HG03103 (cell line): ENCODE measurements around the gene SPATA20.

Experiments
- ATAC-seq: cut with Tn5 transposase; IDR thresholded peaks from one replicate; pipeline ENCODE4 v1.9.1; 2021; ENCODE audit warnings: low read depth; ENCODE audit not compliant: unreplicated experiment

The SPATA20 gene

DNA sequence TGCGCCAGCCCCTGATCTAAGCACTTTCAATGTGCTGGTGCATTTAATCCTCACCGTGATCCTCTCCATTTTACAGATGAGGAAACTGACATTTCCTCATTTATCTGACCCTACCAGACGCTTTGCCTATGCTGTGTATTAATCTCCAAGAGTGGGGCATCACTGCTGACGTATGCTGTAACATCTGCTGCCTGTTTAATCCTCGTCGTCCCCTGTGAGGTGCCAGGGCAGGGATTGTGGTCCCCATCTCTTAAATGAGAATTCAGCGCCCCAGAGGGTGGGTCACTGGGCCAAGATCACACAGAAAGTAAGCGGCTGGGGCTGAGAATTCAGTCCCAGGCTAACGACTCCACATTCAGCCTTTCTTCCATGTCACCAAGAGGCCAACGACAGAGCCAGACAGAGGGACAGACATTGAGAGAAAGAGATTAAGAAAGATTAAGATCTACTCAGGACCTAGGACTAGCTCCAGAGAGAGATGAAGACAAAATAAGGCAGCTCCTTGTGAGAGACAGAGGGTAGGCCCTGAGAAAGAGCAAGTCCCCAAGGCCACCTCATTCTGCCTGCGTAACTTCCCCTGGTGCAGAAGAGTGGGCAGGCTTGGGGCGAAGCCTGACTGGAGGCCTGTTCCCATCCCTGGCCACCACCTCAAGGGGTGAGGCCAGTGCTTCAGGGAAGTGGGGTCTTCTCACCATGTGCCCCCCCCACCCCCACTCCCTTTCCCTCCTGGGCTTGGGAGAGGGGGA lies 27.1 kb downstream of the SPATA20 start:
- ATAC-seq: no peak

DNA sequence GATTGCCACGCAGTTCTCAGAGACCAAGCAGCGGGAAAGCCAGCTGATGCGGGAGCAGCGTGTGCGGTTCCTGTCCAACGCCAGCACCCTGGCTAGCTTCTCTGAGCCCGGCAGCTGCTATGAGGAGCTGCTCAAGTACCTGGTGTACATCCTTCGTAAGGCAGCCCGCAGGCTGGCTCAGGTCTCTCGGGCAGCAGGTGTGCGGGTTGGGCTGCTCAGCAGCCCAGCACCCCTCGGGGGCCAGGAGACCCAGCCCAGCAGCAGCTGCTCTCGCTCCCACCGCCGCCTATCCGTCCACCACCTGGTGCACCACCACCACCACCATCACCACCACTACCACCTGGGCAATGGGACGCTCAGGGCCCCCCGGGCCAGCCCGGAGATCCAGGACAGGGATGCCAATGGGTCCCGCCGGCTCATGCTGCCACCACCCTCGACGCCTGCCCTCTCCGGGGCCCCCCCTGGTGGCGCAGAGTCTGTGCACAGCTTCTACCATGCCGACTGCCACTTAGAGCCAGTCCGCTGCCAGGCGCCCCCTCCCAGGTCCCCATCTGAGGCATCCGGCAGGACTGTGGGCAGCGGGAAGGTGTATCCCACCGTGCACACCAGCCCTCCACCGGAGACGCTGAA lies 28.7 kb downstream of the SPATA20 start:
- ATAC-seq: no peak

DNA sequence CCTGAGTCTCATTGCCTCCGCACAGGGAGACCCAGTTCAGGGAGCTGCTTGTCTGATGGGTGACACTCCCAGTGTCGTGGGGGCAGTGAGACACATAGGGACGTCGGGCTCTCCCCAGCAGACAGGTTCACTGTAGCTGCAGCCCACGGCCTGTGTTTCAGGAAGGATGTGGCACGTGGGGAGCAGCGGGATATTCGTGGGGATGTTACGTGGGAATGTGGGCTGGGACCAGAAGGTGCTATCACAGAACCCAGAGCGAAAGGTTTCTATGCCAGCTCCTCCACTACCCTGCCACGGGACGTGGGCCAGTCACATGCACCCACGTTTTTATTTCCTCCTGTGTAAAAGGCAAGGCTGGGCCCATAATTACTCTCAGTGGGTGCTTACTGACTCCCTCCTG lies 29.9 kb downstream of the SPATA20 start:
- no peak for ATAC-seq

DNA sequence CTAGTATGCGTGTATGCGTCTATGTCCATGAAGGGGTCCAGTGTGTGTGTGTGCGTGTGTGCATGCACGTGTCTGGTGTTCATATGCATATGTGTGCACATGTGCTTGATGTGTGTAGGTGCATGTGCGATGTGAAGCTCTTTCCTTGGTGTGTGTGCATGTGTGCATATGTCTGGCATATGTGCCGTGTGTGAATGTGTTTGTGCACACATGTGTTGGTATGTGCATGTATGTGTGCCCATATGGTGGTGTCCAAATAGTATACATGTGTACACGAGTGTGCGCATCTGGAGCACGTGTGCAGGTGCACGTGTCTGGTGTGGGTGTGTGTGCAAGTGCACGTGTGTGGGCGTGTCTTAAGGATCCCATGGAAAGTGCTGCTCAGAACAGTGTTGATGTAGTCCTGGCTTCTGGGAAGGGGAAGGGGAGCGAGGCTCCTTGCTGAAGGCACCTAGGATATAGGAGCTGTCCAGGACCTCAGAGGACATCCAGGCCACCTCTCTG lies 30.5 kb downstream of the SPATA20 start:
- no peak for ATAC-seq

DNA sequence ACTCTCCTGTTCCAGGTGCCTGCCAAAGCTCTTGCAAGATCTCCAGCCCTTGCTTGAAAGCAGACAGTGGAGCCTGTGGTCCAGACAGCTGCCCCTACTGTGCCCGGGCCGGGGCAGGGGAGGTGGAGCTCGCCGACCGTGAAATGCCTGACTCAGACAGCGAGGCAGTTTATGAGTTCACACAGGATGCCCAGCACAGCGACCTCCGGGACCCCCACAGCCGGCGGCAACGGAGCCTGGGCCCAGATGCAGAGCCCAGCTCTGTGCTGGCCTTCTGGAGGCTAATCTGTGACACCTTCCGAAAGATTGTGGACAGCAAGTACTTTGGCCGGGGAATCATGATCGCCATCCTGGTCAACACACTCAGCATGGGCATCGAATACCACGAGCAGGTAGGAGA lies 31.2 kb downstream of the SPATA20 start:
- ATAC-seq: no peak

DNA sequence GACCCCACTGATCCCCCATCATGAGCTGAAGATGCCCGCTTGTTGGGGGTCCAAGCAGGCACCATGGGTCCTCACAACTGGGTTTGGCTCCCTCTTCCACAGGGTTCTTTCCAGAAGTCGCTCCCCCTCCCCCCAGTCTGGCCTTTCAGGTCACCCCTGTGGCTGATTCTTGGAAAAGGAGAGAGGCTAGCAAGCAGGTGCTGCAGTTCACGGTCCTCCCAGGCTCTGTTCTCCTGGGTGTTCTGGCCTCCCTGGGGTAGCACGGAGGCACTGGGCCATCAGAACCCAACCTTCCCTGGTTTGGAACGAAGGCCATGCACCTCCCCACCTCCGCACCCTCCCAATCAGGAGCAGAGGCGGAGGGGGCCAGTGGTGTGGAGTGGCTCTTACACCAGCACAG lies 32.4 kb downstream of the SPATA20 start:
- no peak for ATAC-seq

DNA sequence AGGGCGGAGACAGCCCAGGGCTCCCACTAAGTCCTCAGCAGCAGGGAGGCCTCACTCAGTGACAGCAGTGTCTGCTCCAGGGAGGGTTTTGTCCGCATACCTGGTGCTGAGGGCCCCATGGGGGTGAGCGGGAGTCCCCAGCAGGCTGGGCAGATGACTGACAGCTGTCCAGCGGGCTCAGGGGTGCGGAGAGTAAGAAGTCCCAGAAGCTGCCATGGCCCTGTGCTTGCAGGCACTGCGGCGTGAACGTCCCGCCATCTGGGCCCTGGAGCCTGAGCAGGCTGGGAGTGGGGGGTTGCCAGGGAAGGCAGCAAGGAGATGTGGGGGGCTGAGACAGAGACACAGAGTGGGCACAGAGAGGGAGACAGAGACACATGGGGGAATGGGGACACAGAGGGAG lies 33.7 kb downstream of the SPATA20 start:
- ATAC-seq: no peak

DNA sequence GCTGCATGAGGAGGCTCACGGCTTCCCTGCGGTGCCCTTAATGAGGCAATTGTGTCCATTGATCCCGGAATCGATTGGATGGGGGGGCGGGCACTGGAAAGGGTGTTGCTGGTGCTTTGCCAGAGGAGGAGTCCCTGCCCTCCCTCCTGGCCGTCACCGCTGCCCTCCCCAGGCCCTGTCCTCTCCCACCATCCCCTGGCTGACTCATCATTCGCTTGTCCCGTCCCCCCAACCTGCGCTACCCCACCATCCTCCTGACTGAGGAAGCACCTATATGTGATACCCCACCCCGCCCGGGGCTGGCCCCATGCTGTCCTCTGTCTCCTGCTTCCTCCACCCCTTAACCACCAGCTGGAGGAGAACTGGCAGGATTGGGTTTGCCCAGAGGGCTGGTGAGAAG lies 34.3 kb downstream of the SPATA20 start:
- no peak for ATAC-seq

DNA sequence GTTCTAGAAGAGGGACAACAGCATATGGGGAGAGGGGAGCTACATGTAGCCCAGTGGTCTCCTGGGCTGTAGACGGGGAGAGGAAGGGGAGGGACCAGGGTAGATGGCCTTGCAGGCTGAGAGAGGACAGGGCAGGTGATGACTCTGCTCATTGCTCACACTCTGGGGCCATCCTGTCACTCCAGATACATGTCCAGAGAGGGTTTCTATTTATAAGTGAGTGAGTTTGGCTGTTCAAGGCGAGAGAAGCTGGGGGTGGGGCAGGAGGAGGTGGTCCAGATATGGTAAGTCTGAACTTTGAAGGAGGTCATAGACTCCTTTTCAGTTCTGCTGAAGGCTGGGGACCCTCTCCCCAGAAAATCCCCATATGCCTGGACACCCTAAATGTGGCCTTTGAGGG lies 35.8 kb downstream of the SPATA20 start:
- ATAC-seq: no peak

DNA sequence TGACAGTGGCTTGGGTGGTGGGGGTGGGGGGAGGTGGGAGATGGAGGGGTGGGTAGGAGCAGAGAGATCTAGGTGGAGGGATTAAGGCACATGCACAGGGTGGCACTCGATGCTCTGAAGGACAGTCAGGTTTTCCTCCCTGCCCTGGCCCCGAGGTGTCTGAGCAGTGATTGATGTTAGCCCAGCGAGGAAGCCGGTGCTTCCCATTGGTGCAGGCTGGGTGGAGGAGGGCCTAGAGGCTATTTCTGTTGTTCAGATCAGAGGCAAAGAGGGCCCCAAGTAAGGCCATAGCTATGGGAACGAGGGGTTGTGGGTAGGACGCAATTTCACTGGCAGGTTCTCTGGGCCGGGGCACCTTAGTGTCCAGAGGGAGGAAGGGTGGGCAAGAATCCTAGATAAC lies 36.7 kb downstream of the SPATA20 start:
- ATAC-seq: no peak

DNA sequence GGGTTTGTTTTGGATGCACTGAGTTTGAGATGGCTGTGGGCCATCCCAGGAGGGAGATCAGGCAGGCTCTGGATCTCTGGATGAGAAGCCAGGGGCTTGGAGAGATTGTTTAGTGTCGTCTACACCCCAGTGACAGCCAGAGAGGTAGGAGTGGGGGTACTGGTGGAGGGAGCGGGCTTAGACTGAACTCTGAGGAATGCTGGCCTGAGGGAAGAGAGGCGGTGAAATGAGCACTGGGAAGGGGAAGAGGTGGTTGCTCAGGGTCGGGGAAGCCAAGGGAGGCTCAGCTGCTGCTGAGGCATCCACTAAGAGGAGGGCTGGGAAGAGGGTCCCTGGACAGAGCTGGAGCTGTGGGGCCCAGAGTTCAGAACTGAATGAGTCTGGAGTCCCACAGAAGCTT lies 37.1 kb downstream of the SPATA20 start:
- no peak for ATAC-seq

DNA sequence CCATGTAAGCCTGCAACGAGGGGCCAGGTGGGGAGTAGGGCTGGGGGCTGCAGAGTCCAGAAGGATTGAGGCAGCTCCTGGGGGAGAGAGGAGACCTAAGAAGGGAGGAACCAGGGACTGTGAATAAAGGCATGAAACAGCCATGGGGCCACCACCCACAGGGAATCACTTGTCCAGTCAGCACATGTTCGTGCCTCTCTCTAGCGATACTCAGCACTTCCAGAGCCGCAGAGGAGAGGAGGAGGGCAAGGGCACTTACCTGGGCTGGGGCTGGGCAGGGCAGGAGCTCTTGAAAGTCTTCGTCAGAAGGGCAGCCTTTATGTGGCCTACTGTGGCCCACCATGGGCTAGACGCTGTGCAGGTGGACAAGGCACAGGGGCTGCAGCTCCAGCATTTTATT lies 37.8 kb downstream of the SPATA20 start:
- no peak for ATAC-seq

DNA sequence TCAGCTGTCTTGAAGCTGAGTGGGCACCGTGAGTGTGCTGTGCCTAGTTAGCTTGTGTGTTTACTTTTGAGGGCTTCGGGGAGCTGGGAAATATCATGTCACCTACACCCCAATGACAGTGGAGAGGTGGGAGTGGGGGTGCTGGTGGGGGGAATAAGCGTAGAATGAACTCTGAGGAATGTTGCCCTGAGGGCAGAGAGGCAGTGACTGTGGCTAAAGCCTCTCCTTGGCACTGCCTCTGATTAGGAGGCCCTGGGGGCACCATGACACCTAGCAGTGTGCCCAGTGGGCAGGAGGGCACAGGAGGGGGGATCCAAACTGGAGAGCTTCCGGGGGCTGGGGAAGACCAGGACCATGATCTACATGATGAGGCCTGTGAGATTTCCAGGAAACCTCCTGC lies 38.4 kb downstream of the SPATA20 start:
- ATAC-seq: no peak

DNA sequence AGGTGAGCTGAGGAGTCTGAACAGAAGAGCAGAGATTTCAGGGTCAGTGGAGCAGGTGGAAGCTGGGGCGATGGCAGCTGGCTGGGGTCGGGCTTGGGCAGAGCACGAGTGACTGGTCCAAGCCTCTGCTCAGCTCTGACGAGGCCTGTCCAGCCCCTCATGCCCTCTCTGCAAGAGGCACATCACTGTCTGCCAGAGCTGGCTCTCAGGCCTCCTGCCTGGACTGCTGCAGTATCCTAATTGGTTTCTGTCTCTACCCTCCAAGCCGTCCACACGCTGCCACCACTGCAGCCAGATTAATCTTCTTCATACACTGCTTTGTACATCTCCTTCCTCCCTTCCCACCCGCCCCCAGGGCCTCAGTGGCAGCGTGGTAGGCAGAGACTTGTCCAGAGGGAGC lies 38.9 kb downstream of the SPATA20 start:
- no peak for ATAC-seq

DNA sequence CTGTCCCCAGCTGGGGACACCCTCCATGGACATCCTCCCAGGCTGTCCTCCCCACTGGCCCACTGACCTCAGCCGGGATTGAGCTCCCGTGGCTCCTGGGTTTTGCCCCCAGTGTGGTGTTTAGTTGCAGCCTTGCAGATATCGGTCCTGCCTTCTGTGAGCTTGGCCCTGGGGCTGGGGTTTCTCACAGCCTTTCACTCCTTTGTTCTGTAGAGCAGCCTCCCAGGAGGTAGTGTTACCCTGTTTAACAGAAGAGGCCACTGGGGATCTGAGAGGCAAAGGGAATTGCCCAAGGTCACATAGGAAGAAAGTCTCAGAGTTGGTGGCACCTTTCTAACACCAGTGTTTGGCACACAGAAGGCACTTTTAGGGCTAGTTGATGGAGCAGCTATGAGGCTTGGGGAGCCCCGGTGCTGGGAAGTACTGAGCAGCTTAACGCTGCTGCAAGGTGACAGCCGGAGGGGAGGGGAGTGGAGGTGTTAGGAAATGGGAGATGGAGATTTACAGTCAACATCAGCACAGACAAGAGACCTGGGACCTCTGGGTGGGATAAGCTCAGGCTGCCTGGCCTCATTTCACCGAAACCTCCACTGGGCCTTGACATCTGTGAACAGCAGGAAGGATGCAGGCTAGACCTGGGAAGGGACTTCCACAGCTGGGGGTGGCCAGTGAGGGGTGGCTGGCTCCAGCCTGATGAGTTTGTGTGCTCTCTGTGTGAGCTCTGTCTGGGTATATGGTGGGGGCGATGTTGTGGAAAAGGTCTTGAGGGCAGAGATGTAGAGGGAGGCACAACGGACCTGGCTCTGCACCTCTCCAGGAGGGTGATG lies 39.7 kb downstream of the SPATA20 start:
- no peak for ATAC-seq

DNA sequence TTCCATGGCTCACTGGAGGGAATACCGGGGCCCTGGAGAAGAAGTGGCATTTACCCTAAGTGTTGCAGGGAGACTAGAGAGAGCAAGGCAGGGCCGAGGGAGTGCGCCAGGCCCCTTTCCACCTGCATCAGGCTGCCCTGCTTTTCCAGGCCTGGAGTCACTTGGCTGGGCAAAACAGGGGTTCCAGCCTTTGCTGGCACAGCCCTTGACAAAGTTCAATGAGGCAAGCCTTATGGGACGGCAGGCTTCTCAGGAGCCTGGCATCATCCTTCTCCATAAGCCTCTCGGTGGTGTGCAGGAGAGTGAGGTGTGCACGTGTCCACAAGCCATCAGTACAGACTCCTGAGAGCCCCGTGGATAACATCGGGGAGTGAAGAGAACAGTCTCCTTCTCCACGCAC lies 40.6 kb downstream of the SPATA20 start:
- no peak for ATAC-seq

DNA sequence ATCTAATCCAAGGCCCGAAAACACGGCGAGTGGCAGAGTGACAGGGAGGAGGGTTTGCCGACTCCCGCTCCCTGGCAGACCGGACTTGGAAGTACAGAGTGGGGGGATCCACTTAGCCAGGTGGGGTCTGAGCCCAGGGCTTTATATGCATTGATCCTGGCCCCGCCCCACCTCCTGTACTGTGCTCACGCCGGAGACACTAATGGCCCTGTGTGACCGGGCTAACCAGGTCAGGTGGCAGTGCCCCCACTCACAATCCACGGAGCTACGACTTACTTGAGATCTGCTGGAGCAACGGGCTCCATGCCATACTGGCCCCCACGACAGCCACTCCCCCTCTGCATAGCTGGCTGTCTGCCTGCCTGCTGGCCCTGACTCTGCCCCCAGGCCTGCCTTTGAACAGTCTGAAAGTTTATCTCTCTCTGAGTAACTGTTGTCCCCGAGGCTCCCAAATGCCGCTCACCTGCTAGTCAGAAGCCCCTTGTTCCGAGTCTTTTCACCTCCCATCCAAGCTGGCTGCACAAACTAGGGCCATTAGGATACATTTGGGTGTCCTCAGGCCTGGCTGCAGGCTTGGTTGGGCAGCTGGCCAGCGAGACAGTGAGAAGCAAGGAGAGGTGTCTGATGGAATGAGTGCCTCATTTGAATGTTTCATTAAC lies 41.5 kb downstream of the SPATA20 start:
- no peak for ATAC-seq

DNA sequence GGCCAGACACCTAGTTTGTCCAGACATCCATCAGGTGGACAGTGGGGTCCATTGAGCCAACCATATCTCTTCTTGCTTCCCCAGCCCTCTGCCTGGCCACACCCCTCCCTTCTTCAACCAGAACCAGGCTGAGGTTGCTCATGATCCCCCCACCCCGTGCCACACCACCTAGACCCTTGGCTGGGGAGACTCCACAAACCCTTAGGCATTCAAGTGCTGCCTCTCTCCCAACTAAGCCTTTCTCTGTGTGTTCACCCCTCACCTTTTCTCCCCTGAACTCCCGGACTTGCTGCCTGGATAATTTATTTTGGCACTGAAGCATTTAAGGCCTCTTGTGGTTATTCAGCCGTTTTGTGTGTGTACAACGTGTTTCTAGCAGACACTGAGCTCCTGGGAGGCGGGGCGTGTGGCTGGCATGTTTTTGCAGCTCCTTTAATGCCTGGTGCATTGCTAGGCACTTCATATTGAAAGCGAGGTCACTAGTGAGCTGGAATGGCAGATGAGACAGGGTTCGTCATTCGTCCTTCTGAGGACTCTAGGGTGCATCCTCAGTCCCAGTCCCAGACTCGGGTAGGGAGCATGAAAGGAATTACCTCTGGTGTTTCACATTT lies 42.2 kb downstream of the SPATA20 start:
- no peak for ATAC-seq

DNA sequence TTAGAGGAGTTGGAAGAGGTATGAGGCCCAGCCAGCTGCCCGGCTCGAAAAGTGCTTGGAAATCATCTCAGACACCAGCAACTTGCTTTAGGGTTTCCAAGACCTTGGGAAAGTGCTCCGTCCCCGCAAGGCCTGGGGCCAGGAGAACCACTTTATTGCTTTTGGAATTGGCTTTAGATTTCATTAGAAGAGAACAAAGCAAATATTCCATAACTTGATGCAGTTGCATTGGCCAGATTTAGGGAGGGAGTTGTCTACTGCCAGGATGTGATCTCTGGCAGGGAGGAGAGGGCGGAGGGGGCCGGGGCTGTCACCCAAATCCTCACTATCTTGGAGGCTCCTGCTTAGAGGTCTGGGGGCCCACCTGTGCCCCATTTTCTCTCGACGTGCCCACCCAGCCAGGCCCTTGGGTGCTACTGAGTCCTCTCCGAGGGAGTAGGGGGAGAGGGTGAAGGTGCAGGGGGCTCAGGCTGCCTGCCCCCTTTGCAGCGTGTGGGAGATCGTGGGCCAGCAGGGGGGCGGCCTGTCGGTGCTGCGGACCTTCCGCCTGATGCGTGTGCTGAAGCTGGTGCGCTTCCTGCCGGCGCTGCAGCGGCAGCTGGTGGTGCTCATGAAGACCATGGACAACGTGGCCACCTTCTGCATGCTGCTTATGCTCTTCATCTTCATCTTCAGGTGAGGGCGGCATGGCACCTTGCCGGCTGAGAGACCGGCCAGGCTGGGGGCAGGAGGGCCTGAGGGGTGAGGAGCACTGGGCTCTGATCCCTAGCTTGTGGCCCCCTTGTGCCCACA lies 44.2 kb downstream of the SPATA20 start:
- no peak for ATAC-seq

DNA sequence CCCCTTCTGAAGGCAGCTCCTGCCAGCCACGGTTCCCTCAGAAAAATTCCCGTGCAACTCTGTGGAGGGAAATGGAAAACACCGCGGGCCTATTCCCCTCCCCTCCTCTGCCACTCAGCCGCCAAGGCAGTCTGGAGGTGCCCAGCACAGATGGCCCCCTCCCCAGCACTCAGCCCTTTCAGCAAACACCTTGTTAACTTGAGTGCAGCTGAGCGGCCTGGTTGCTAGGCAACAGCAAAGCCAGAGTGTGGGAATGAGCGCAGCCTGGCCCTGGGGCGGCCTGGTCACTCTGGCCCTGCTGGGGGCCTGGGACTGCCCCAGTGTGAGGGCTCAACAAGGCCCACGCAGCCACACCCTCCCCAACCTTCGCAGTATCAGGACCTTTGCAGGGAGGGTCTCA lies 46.3 kb downstream of the SPATA20 start:
- no peak for ATAC-seq
